HG02840 (cell line): ENCODE measurements around the gene C1QL4.
A peak's percentile ranks its signal among the peaks of the same experiment; 100 is the strongest.

Experiments
- ATAC-seq: cut with Tn5 transposase; IDR thresholded peaks from one replicate; pipeline ENCODE4 v1.9.1; 2021; ENCODE audit warnings: mild to moderate bottlenecking, moderate library complexity, moderate number of reproducible peaks; ENCODE audit not compliant: unreplicated experiment, low FRiP score

The C1QL4 gene

DNA sequence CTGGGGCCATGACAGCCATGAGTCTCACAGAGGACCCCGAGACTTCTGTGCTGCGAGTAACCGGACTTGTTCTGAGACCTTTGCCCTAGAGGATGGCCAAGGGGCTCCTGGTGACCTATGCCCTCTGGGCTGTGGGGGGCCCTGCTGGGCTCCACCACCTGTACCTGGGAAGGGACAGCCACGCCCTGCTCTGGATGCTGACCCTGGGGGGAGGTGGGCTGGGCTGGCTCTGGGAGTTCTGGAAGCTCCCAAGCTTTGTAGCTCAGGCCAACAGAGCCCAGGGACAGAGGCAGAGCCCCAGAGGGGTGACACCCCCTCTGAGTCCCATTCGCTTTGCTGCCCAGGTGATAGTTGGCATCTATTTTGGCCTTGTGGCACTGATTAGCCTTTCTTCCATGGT lies 11.8 kb upstream of the C1QL4 start:
- ATAC-seq: no peak

DNA sequence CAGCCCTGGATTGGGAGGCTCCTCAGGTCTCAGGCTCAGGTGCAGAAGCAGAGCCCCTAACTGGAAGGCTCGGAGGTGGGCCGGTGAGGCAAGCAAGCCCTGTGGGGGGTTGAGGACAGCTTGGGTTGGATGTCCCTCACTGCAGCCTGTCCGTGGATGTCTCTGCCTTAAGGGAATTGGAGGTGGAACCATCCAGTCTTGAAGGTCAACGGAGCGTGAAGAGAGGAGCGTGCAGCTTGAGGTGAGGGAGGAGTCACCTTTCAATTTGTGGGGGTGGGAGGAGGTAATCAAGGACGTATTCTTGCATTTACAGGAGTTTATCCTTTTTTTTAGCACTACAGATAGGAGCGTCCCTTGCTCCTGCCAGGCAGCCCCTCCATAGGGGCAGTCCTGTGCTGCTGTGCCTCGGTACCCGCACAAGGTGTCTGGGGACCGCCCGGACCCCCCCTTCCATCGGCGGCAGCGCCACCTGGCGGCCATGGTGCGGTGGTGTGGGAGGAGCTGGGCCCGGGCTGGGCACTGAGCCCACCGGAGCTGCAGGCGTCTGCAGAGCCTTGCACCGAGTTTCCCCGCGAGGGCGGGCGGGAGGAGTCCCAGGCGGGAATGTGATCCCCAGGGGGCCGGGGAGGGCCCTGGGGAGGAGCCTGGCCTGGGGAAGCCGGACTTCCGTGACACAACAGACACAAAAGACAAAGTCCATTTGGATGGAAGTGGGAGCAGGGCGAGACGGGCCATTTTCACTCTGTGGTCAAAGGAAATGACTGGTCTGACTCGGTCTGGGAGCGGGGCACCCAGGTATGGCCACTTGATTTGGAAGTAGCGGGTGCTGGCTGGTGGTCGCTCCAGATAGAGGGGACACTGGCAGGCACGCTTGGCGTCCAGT lies 10.6 kb upstream of the C1QL4 start:
- no peak for ATAC-seq

- no peak for ATAC-seq
Measured at GRCh38 chr12:49346659-49347310, 9.8 kb upstream of the C1QL4 start, which contains the start of gene DNAJC22. TSS of gene DNAJC22 (plus strand) at chr12:49346888. CDS start at chr12:49348873, 1,985 bp downstream.

- no peak for ATAC-seq
Measured at GRCh38 chr12:49345825-49346658, 9.1 kb upstream of the C1QL4 start.

- ATAC-seq: no peak
Measured at GRCh38 chr12:49345051-49345824, 8.2 kb upstream of the C1QL4 start.

DNA sequence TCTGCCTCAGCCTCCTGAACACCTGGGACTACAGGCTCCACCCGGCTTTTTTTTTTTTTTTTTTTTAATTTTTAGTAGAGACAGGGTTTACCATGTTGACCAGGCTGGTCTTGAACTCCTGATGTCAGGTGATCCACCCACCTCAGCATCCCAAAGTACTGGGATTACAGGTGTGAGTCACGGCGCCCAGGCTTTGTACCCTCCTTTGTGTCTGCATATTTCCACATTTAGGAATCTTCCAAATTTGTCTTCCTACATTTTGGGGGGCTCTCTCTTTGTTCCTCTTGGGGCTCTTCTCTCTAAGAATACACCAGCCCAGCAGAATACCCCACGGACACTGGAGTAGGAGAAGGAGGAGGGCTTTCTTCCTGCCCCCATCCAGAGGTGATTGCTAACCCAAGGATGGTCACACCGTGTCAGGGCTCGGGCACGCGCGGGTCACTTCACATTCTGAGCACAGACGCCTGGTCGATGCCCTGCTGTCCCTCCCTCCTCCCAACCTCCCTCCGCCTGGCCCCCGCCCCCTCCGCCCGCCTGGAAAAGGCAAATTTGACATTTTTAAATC lies 7.6 kb upstream of the C1QL4 start:
- no peak for ATAC-seq

DNA sequence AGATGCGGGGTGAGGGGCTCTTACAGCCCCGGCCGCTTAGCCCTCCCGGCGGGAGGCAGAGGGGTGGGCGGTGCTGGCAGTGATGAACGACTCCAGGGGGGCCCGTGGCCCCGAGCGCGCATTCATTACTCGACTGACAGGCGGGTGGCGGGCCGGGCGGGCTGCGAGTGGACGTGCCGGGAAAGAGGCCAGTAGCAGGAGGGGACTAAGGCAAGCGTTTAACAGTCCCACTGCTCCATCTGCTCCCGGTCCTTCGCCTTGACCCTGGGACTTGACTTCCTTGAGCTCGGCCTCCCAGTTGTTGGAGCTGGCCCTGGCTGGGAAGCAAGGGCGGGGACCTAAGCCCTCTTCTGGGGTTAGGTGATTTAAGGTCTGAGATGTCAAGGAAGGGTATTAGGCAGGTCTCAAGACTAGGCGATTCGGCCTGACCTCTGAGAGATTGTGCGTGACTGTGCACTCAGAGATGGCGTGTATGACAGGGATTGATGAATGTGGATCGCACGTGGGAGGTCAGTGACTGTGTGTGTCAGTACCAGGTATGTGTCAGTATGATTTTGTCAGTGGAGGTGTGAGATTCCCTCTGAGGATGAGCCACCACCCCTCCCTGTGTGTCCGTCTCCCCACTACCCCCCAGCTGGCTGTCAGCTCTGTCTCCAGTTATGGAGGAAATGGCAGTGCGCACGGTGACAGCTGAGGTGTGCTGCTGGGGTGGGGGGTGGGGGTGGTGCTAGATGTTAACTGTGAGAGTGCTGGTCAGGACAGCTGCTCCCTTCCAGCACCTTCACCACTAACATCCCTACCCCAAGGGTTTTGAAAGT lies 6.1 kb upstream of the C1QL4 start:
- no peak for ATAC-seq

- ATAC-seq: peak; percentile 45
Measured at GRCh38 chr12:49342066-49342913, 5.3 kb upstream of the C1QL4 start.

DNA sequence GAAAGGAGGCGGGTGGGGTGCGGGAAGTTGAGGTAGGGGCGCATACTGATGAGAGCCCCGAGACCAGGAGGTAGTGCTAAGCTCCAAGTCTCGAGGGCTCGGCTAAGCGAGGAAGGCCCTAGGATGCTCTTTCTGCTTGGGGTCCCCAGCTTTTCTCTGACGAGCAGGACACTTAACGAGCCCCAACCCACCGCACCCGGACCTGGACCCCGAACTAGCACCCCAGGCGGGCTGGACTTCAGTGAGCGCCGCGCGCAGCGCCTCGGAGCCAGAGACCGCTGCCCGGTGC lies 4.7 kb upstream of the C1QL4 start:
- no peak for ATAC-seq

GRCh38 chr12:49340971-49341776 lies 4.2 kb upstream of the C1QL4 start:
- ATAC-seq: no peak

DNA sequence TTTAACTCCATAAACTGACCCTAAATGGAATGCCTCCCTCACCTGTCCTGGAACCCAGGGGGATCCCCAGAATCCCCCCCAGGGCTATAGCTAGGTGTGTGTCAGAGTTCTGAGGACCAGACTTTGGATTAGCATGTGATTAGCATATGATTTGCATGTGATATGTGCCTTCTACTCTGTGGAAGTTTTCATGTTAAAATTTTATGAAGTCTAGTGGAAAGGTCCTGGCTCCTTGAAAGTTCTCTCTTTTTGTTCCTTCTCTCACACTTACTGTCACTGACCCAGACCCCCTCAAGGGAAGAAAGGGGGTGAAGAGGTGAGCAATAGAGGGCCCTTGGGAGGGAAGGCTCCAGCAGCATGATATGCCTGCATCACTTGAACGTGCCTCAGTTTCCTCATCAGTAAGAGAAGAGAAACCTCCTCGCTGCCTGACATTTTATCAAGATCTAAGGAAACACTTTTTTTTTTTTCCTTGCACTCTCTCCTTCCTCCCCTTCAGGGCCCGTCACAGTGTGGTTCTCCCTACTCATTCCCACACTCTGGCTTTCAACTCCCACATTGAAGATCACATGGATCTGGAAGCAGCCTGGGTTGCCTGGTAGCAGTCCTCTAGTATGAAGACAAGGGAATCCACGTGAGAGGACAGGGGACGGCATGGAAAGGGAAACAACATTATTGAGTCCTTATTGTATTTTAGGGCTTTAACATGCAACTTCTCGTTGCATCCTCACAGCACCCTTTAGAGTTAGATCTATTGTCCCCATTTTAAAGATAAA lies 3.3 kb upstream of the C1QL4 start:
- no peak for ATAC-seq

- no peak for ATAC-seq
Measured at GRCh38 chr12:49339464-49339861, 2.5 kb upstream of the C1QL4 start.

- no peak for ATAC-seq
Measured at GRCh38 chr12:49338830-49339463, 2.0 kb upstream of the C1QL4 start.

DNA sequence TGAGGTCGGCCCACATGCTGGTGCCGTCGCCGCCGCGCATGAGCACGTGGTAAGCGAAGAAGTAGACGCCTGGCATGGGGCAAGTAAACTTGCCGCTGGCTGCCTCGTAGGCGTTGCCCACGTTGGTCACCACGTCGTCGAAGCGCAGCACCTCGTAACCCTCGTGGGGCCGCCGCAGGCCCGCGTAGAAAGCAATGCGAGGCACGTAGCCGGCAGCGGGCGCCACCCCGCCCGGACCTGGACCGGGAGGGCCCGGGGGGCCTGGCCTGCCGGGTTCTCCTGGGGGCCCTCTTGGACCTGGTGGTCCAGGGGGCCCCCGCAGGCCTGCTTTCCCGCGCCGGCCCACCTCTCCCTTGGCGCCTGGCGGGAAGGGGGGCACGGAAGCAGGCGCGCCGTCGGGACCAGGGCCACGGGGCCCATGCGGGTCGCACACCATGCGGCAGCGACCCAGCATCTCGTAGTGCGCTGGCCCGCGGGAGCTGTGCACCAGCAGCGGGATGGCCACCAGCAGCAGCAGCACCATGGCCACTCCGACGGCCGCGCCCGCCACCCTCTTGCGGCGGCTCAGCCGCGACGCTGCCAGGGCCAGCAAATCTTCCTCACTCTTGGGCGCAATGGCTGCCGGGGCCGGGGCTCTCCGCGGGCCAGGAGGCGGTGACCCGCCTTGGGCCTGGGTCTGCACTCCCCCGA lies 888 bp downstream of the C1QL4 start:
- no peak for ATAC-seq

DNA sequence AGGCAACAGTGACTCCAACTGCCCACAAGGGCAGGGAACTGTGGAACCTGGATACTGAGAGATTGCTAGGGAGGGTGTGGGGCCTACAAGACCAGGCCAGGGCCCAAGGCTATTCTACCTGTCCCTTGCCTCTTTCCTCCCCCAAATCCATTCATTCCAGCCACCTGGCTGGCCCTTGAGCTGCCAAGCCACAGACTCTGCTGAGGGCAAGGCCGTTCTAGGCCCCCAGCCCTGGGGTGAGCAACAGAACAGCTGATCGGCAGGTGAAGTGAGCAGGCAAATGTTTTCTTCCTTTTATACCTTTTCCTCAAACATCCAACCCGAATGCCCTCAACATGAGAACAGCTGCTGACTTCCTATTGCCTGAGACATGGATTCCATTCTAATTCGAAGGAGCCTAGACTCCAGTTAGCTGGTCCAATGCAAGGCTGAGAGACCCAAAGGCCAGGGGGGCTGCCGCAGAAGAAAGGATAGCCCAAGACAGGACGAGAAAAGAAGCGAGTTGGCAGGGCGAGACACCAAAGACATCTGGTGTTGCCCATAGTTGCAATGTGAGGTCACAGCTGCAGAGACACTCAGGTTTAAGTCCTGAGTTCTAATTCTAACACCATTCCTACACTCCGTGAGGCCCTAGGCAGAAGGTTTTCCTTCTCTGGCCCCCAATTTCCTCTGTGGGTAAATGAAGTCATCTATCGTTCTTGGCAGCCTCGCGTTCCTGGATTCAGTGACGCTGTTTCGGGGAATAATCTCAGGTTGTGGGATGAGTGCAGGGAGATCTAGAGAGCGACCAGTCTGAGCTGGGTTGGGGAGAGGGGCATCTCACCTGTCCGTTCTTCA lies 1.7 kb downstream of the C1QL4 start:
- no peak for ATAC-seq
